ACC112 (cell line): ENCODE measurements around the gene DRG2.

Source experiments
- H2AFZ ChIP-seq: fragments of 200-600 bp; sonication (generic); one replicate; pipeline ENCODE4 v1.6.0; 2017; ENCODE audit warnings: antibody characterized with exemption, low read length; ENCODE audit not compliant: unreplicated experiment
- H3K27ac ChIP-seq: fragments of 200-600 bp; sonication (generic); 2 replicates; pipeline ENCODE4 v1.5.1; 2014; ENCODE audit warnings: low read depth, mild to moderate bottlenecking, antibody characterized with exemption, low read length, moderate library complexity
- H3K27me3 ChIP-seq: fragments of 200-600 bp; sonication (generic); 2 replicates; pipeline ENCODE4 v1.6.1; 2014; ENCODE audit warnings: mild to moderate bottlenecking, antibody characterized with exemption, low read length, moderate library complexity, mixed read lengths; ENCODE audit not compliant: insufficient read depth
- H3K36me3 ChIP-seq: fragments of 200-600 bp; sonication (generic); 2 replicates; pipeline ENCODE4 v1.6.1; 2016; ENCODE audit warnings: mild to moderate bottlenecking, antibody characterized with exemption, low read length, moderate library complexity, mixed read lengths; ENCODE audit not compliant: insufficient read depth
- H3K4me1 ChIP-seq: fragments of 200-600 bp; sonication (generic); one replicate; pipeline ENCODE4 v1.6.1; 2016; ENCODE audit warnings: low read length, mixed read lengths; ENCODE audit not compliant: insufficient read depth, unreplicated experiment, control insufficient read depth
- H3K4me3 ChIP-seq: fragments of 200-600 bp; sonication (generic); 2 replicates; pipeline ENCODE4 v1.5.1; 2014; ENCODE audit warnings: mild to moderate bottlenecking, low read depth, low read length
- H3K79me2 ChIP-seq: fragments of 200-600 bp; sonication (generic); one replicate; pipeline ENCODE4 v1.6.0; 2016; ENCODE audit warnings: low read length; ENCODE audit not compliant: control insufficient read depth, unreplicated experiment, insufficient read depth

Gene DRG2

DNA sequence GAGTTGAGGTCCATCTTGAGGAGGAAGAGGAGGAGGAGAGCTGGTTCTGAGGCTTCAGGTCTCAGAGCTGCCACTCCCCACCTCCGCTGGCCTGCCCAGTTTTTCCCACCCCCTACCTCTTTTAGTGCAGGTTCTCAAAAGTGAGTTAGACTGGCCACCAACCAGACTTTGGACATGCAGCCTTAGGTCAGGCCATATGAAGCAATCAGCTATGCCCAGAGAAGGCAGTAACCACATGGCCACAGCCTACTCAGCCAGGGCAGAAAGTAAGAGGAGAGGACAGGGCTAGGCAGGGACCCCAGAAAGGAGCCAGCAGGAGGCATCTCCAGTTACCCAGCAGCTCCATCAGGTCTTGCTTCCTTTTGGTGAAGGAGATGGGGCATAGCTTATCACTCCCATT is 29.8 kb downstream of the DRG2 start:
- no peaks in the 10 kb centered on the region for H3K36me3 ChIP-seq
- no peaks in the 10 kb centered on the region for H3K4me1 ChIP-seq
- H2AFZ ChIP-seq, result no peak overlapping the region
- no peak overlapping the region for H3K27ac ChIP-seq
- H3K4me3 ChIP-seq, result no peak overlapping the region
- no peaks in the 10 kb centered on the region for H3K79me2 ChIP-seq
- no peaks in the 10 kb centered on the region for H3K27me3 ChIP-seq

GRCh38 chr17:18117982-18118975 is 30.5 kb downstream of the DRG2 start:
- H3K4me3 ChIP-seq, result no peak overlapping the region
- no peaks in the 10 kb centered on the region for H3K4me1 ChIP-seq
- H2AFZ ChIP-seq, result no peak overlapping the region
- H3K27ac ChIP-seq, result no peak overlapping the region
- no peaks in the 10 kb centered on the region for H3K79me2 ChIP-seq
- no peaks in the 10 kb centered on the region for H3K27me3 ChIP-seq
- no peaks in the 10 kb centered on the region for H3K36me3 ChIP-seq

DNA sequence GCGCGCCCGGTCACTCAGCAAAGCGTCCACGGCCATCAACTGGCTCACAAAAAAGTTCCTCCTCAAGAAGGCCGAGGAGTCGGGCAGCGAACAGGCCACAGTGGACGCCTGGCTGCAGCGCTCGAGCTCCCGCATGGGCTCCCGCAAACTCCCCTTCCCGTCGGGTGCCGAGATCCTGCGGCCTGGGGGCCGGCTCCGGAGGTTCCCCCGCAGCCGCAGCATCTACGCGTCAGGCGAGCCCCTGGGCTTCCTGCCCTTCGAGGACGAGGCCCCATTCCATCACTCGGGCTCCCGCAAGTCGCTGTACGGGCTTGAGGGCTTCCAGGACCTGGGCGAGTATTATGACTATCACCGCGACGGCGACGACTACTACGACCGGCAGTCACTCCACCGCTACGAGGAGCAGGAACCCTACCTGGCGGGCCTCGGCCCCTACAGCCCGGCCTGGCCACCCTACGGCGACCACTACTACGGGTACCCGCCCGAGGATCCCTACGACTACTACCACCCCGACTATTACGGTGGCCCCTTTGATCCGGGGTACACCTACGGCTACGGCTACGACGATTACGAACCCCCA is 31.5 kb downstream of the DRG2 start:
- H3K79me2 ChIP-seq, result no peaks in the 10 kb centered on the region
- H3K4me1 ChIP-seq, result no peaks in the 10 kb centered on the region
- no peaks in the 10 kb centered on the region for H3K36me3 ChIP-seq
- no peak overlapping the region for H2AFZ ChIP-seq
- H3K4me3 ChIP-seq, result no peak overlapping the region
- no peaks in the 10 kb centered on the region for H3K27me3 ChIP-seq
- H3K27ac ChIP-seq, result no peak overlapping the region

- H3K27me3 ChIP-seq, result no peaks in the 10 kb centered on the region
Observed at GRCh38 chr17:18119938-18120337, 32.2 kb downstream of the DRG2 start.

DNA sequence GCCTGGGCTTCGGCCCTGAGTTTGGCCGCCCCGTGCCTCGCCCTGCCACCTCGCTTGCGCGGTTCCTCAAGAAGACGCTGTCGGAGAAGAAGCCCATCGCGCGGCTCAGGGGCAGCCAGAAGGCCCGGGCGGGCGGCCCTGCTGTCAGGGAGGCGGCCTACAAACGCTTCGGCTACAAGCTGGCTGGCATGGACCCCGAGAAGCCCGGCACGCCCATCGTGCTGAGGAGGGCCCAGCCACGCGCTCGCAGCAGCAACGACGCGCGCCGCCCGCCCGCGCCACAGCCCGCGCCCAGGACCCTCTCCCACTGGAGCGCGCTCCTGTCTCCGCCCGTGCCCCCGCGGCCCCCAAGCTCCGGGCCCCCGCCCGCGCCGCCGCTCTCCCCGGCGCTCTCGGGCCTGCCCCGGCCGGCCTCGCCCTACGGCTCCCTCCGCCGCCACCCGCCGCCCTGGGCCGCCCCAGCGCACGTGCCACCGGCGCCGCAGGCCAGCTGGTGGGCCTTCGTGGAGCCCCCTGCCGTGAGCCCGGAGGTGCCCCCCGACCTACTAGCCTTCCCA is 32.8 kb downstream of the DRG2 start:
- Histone ChIP-seq H3K27ac (no peak overlapping the region), H3K36me3 (no peaks in the 10 kb centered on the region), H2AFZ (no peak overlapping the region), H3K27me3 (no peaks in the 10 kb centered on the region), H3K4me3 (no peak overlapping the region), H3K4me1 (no peaks in the 10 kb centered on the region), H3K79me2 (no peaks in the 10 kb centered on the region)

More at GRCh38 chr17:18119938-18120337, 32.2 kb downstream of the DRG2 start:
- no peak overlapping the region for H3K27ac ChIP-seq
- no peaks in the 10 kb centered on the region for H3K36me3 ChIP-seq
- no peaks in the 10 kb centered on the region for H3K4me1 ChIP-seq
- H3K4me3 ChIP-seq, result no peak overlapping the region
- H2AFZ ChIP-seq, result no peak overlapping the region
- no peaks in the 10 kb centered on the region for H3K79me2 ChIP-seq

DNA sequence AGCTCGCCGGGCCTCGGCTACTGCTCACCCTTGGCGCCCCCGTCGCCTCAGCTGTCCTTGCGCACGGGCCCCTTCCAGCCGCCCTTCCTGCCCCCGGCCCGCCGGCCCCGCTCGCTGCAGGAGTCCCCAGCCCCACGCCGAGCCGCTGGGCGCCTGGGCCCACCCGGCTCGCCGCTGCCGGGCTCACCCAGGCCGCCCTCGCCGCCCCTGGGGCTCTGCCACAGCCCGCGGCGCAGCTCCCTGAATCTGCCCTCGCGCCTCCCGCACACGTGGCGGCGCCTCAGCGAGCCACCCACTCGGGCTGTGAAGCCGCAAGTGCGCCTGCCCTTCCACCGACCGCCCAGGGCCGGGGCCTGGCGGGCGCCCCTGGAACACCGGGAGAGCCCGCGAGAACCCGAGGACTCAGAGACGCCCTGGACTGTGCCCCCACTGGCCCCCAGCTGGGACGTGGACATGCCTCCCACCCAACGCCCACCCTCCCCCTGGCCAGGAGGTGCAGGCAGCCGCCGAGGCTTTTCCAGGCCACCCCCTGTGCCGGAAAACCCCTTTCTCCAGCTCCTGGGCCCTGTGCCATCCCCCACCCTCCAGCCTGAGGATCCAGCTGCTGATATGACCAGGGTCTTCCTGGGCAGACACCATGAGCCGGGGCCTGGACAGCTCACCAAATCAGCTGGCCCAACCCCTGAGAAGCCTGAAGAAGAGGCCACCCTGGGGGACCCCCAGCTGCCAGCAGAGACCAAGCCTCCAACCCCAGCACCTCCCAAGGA is 33.6 kb downstream of the DRG2 start:
- H3K4me3 ChIP-seq, result no peak overlapping the region
- H2AFZ ChIP-seq, result no peak overlapping the region
- H3K4me1 ChIP-seq, result no peaks in the 10 kb centered on the region
- no peaks in the 10 kb centered on the region for H3K79me2 ChIP-seq
- H3K36me3 ChIP-seq, result no peaks in the 10 kb centered on the region
- H3K27ac ChIP-seq, result no peak overlapping the region
- no peaks in the 10 kb centered on the region for H3K27me3 ChIP-seq

DNA sequence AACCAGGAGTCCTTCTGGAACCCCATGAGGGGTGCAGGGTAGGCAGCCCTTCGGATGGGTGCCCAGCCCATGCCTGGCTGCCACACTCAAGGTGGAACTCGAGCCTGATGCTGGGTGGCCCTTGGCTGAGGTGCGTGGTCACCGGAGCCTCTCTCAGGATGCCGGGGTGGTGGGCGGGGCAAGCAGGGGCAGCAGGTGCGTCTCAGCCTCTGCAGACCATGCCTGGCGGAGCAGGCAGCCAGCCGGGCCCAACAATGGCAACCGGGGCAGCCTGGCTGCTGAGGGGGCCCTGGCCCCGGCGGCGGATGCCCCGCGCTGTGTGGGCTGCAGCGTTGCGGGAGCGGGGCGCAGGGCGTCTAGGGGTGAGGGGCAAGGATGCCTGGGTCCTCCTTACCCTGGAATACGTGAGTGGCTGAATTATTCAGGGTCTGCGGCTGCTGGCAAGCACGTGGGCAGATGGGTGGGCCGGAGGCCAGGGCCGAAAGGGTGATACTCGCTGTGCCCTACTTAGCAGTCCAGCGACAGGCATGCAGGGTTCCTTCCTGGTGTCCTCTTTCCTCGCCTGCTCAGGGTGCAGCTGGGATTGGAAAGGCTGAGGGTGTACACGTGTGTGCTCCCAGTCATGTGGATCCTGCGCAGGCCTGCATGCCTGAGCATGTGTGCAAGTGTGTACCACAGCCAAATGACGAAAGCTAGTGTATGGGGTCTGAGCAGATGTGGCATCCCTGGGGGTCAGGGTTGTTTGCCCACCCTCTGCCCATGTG is 35.4 kb downstream of the DRG2 start:
- Histone ChIP-seq H3K36me3 (no peaks in the 10 kb centered on the region), H3K79me2 (no peaks in the 10 kb centered on the region), H2AFZ (no peak overlapping the region), H3K27me3 (no peaks in the 10 kb centered on the region), H3K4me3 (no peak overlapping the region), H3K27ac (no peak overlapping the region), H3K4me1 (no peaks in the 10 kb centered on the region)

- H2AFZ ChIP-seq, result no peak overlapping the region
- no peak overlapping the region for H3K4me3 ChIP-seq
- no peaks in the 10 kb centered on the region for H3K36me3 ChIP-seq
- H3K4me1 ChIP-seq, result no peaks in the 10 kb centered on the region
- no peak overlapping the region for H3K27ac ChIP-seq
- H3K27me3 ChIP-seq, result no peaks in the 10 kb centered on the region
- no peaks in the 10 kb centered on the region for H3K79me2 ChIP-seq
Observed at GRCh38 chr17:18124345-18125126, 36.8 kb downstream of the DRG2 start.

- no peaks in the 10 kb centered on the region for H3K27me3 ChIP-seq
- no peak overlapping the region for H2AFZ ChIP-seq
- H3K4me1 ChIP-seq, result no peaks in the 10 kb centered on the region
- no peaks in the 10 kb centered on the region for H3K36me3 ChIP-seq
- H3K4me3 ChIP-seq, result no peak overlapping the region
- H3K79me2 ChIP-seq, result no peaks in the 10 kb centered on the region
- no peak overlapping the region for H3K27ac ChIP-seq
Observed at GRCh38 chr17:18129041-18129502, 41.3 kb downstream of the DRG2 start.
